ENCODE measurements around the gene DXO.
"Not testable (repeated sequence)": the region's sequence is repeated elsewhere in the genome, so short reads cannot be mapped to it uniquely, and the experiment has no call there.

DNA sequence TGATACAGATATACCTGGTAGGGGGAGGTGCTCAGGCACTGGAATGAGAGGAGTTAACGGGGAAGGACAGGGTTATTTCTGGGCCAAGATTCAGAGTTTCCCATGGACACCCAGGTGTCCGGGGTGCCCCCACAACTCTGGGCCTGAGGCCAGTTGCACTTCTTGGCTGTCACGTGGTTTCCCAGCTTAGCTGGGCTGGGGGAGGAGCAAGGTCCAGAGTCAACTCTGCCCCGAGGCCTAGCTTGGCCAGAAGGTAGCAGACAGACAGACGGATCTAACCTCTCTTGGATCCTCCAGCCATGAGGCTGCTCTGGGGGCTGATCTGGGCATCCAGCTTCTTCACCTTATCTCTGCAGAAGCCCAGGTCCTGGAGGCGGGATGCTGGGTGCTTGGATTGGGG, 42.6 kb upstream of the DXO start, which contains the start of gene C4B:
- TF ChIP-seq, protein P1, sequence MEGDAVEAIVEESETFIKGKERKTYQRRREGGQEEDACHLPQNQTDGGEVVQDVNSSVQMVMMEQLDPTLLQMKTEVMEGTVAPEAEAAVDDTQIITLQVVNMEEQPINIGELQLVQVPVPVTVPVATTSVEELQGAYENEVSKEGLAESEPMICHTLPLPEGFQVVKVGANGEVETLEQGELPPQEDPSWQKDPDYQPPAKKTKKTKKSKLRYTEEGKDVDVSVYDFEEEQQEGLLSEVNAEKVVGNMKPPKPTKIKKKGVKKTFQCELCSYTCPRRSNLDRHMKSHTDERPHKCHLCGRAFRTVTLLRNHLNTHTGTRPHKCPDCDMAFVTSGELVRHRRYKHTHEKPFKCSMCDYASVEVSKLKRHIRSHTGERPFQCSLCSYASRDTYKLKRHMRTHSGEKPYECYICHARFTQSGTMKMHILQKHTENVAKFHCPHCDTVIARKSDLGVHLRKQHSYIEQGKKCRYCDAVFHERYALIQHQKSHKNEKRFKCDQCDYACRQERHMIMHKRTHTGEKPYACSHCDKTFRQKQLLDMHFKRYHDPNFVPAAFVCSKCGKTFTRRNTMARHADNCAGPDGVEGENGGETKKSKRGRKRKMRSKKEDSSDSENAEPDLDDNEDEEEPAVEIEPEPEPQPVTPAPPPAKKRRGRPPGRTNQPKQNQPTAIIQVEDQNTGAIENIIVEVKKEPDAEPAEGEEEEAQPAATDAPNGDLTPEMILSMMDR (IDR thresholded peaks at IDR 0.05; ENCODE audit: low read depth, low read length) = not testable (repeated sequence)
- not testable (repeated sequence) for TF ChIP-seq POLR2A (IDR thresholded peaks at IDR 0.05; ENCODE audit: extremely low read depth, insufficient read length); MAX (IDR thresholded peaks at IDR 0.05; ENCODE audit: low read depth, low read length)
